ENCODE data around the gene NAA60. TPM values are rescaled to one million over a fixed set of nuclear protein-coding genes. Genes with fewer than 3 reads are reported as not detected.
A peak's percentile ranks its signal among the peaks of the same experiment; 100 is the strongest.
"Not testable (repeated sequence)": the region's sequence is repeated elsewhere in the genome, so short reads cannot be mapped to it uniquely, and the experiment has no call there.

NAA60 gene
- total and polyA plus RNA-seq, 9 donors, result 16.6 to 106 (median 40.8) TPM

DNA sequence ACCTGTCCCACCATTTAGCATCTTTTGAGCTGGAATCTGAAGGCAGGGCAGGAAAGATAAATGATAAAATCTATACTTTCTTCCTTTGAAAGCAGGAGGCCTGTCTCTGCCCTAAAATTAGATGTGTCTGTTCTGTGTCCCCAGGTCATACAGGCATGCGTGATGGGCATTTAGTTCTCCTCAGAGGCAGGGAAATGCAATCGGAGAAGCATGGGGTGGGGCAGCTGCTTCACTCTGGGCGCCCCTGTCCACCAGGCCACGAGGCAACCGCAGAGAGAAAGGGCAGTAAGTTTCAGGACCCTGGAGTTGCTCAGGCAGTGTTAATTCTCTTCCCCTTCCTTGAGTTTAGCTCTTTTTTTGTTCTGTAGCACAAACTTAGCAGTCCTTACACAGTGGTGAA is 82.5 kb downstream of the NAA60 start:
- WGBS, 3 donors, result 88 to 89% (median 88%) methylated on average over 5 of the region's 5 CpGs
- H3K36me3 ChIP-seq, result no peaks in the 10 kb centered on the region
- no peaks in the 10 kb centered on the region for H3K4me1 ChIP-seq (ENCODE audit: insufficient read depth)
- DNase-seq, result no peak
- no peaks in the 10 kb centered on the region for H3K9me3 ChIP-seq
- TF ChIP-seq EP300 (IDR thresholded peaks at IDR 0.05), result no peak
- TF ChIP-seq, protein P1, sequence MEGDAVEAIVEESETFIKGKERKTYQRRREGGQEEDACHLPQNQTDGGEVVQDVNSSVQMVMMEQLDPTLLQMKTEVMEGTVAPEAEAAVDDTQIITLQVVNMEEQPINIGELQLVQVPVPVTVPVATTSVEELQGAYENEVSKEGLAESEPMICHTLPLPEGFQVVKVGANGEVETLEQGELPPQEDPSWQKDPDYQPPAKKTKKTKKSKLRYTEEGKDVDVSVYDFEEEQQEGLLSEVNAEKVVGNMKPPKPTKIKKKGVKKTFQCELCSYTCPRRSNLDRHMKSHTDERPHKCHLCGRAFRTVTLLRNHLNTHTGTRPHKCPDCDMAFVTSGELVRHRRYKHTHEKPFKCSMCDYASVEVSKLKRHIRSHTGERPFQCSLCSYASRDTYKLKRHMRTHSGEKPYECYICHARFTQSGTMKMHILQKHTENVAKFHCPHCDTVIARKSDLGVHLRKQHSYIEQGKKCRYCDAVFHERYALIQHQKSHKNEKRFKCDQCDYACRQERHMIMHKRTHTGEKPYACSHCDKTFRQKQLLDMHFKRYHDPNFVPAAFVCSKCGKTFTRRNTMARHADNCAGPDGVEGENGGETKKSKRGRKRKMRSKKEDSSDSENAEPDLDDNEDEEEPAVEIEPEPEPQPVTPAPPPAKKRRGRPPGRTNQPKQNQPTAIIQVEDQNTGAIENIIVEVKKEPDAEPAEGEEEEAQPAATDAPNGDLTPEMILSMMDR (IDR thresholded peaks at IDR 0.05), result no peak
- no peak for TF ChIP-seq POLR2A (IDR thresholded peaks at IDR 0.05)
- H3K4me3 ChIP-seq, result no peak overlapping the region
- no peak overlapping the region for H3K27ac ChIP-seq
- intact Hi-C loops (cut with DNase I), result no loop called here
- H3K27me3 ChIP-seq, result no peaks in the 10 kb centered on the region

DNA sequence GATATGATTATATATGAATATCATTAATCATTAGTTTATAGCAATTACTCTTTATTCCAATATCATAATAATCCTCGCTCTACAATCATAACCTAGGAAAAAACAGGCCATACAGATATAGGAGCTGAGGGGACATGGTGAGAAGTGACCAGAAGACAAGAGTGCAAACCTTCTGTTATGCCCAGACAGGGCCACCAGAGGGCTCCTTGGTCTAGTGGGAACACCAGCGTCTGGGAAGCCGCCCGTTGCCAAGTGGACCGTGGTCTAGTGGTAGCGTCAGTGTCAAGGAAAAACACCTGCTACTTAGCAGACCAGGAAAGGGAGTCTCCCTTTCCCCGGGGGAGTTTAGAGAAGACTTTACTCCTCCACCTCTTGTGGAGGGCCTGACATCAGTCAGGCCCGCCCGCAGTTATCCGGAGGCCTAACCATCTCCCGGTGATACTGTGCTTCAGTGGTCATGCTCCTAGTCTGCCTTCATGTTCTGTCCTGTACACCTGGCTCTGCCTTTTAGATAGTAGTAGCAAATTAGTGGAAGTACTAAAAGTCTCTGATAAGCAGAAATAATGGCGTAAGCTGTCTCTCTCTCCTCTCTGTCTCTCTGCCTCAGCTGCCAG is 83.8 kb downstream of the NAA60 start:
- H3K27ac ChIP-seq; H3K4me3 ChIP-seq; H3K36me3 ChIP-seq; H3K9me3 ChIP-seq; intact Hi-C loops (cut with DNase I); H3K4me1 ChIP-seq (ENCODE audit: insufficient read depth); H3K27me3 ChIP-seq: not testable (repeated sequence)
- WGBS, 3 donors, result 37 to 42% (median 41%) methylated on average over 12 of the region's 12 CpGs
- peak; percentile 78 to 87 (median 82) for DNase-seq
- TF ChIP-seq, protein P1 (IDR thresholded peaks at IDR 0.05), result peak in 1 of 3 donors; percentile 42

DNA sequence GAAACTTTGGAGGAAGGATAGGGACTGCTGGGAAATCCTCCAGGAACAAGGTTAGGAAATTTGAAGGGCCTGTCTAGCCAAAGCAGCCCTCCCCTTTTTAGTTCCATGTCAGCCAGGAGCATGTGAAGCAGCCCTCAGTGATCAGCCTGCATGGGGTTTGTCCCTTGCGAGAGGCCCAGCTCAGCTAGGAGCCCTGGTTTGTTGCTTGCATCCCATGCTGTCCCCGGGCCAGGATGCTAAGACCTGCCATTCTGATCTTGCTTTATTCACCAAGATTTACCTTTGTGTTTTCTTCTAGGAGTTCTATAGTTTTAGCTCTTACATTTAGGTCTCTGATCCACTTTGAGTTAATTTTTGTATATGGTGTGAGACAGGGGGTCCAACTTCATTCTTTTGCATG is 84.9 kb downstream of the NAA60 start:
- Histone ChIP-seq H3K4me1 (ENCODE audit: insufficient read depth) (no peaks in the 10 kb centered on the region), H3K36me3 (no peaks in the 10 kb centered on the region), H3K27me3 (no peaks in the 10 kb centered on the region), H3K27ac (no peak overlapping the region), H3K9me3 (no peaks in the 10 kb centered on the region), H3K4me3 (no peak overlapping the region)
- intact Hi-C loops (cut with DNase I), result no loop called here
- DNase-seq, result no peak
- WGBS, 3 donors, result 95 to 96% (median 95%) methylated on average over 2 of the region's 2 CpGs
- TF ChIP-seq POLR2A (IDR thresholded peaks at IDR 0.05) (no peak), EP300 (IDR thresholded peaks at IDR 0.05) (no peak)
- TF ChIP-seq, protein P1 (IDR thresholded peaks at IDR 0.05), result no peak

DNA sequence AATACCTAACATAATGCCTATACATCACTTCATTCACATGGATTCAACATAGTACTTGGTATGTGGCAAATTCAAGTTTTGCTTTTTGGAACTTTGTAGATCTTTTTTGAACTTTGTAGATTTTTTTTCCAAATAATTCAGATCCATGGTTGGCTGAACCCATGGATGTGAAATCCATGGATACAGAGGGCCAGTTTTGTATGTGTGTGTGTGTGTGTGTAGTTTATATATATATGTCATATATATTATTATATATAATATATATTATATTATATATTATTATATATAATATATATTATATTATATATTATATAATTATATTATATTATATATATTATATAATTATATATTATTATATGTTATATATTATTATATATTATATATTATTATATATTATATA is 85.7 kb downstream of the NAA60 start:
- Histone ChIP-seq H3K4me3 (no peak overlapping the region), H3K27ac (no peak overlapping the region), H3K9me3 (no peaks in the 10 kb centered on the region), H3K36me3 (no peaks in the 10 kb centered on the region), H3K27me3 (no peaks in the 10 kb centered on the region), H3K4me1 (ENCODE audit: insufficient read depth) (no peaks in the 10 kb centered on the region)
- TF ChIP-seq EP300 (IDR thresholded peaks at IDR 0.05) (no peak), POLR2A (IDR thresholded peaks at IDR 0.05) (no peak)
- TF ChIP-seq, protein P1 (IDR thresholded peaks at IDR 0.05), result no peak
- DNase-seq, result no peak
- intact Hi-C loops (cut with DNase I), result no loop called here
